Measurements from ENCODE around the gene CDKN2AIP.

DNA sequence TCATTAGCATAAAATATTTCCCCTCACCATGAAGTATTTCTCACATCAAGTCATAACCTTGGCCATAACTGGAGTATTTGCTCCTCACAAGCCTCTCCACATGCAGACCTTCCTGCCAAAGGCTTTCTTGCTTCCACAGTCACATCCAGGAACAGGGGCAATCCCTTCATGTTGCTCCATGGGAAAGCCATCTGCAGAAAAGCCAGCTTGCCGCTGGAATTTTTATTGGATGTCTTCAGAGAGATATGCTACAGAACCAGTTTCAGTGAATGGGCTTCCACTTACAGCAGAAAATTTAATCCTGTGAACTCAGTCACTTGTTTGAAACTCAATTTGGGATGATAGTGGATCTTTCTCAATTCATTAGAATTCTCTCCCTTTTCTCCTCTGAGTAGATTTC lies 3.2 kb upstream of the CDKN2AIP start:
- TF ChIP-seq POLR2A (IDR thresholded peaks at IDR 0.05; ENCODE audit: low read length) (no peak), GATA1 (IDR thresholded peaks at IDR 0.05; ENCODE audit: low read depth, low read length) (no peak)
